Mammary epithelial cell (primary cell): ENCODE measurements around the gene RPS19BP1.

Experiments
- CTCF ChIP-seq, 2 donors: IDR thresholded peaks in 1 of 2; conservative IDR thresholded peaks in 1 of 2; 2 replicates each; pipeline ENCODE4 v1.5.1; 2011 to 2012; ENCODE audit warnings: inconsistent platforms in 2 of 2, low read length in 2 of 2, mild to moderate bottlenecking in 2 of 2, control low read depth in 1 of 2, low read depth in 1 of 2; ENCODE audit not compliant: insufficient read depth in 1 of 2; ENCODE audit errors: extremely low read depth in 1 of 2
- EZH2 ChIP-seq: IDR thresholded peaks from 2 replicates; pipeline ENCODE4 v1.6.1; 2012; ENCODE audit warnings: low read length, inconsistent platforms, borderline replicate concordance

DNA sequence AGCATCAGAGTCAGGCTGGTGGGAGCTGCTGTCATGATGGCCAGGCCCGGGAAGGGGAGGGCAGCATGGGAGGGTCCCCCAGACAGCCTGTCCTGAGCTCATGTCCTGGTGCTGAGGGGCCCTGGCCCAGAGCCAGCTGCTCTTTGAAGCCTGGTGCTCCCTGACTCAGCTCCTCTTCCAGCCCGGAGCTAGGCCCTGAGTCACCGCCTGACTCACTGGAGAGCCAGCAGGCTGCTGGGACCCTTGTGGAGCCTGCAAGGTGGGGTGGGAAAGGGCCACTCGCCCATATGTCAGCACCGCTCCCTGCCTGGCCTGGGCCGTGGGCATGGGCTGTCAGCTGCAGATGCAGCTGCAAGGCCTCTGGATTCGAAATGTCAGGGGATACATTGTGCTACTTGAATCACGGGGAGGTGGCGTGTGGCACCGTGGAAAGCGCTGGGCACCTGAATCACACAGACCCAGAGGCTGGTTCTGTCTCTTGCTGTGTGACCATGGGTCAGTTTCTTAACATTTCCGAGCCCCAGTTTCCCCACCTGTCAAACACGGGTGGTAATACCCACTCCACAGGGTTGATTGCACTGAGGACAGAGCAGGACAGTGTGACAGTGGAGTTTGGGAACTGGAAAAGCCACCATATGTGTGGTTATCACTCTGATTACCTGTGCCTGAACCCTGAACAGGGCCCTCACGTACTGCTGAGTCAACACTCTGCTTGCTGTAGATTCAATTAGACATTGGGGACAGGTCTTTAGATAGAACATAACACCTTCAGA, 42.4 kb upstream of the RPS19BP1 start:
- no peak for TF ChIP-seq CTCF (conservative IDR thresholded peaks at IDR 0.05 in 1 of 2, IDR thresholded peaks at IDR 0.05 in 1 of 2; ENCODE audit: extremely low read depth in 1 of 2, insufficient read depth in 1 of 2, low read depth in 1 of 2, low read length in 2 of 2)
- TF ChIP-seq EZH2, result no peak
